Measurements from ENCODE around the gene RASSF3.

- TF ChIP-seq CTCF (IDR thresholded peaks at IDR 0.05) (no peak), EP300 (IDR thresholded peaks at IDR 0.05) (no peak), POLR2A (IDR thresholded peaks at IDR 0.05) (no peak)
These were observed 57.5 kb downstream of the RASSF3 start for GRCh38 chr12:64667793-64668192.
